HG02943 (cell line): ENCODE results near the gene CELA3B.
"Not testable (repeated sequence)": the region's sequence is repeated elsewhere in the genome, so short reads cannot be mapped to it uniquely, and the experiment has no call there.

Experiments used
- ATAC-seq: cut with Tn5 transposase; IDR thresholded peaks from one replicate; pipeline ENCODE4 v1.9.1; 2021; ENCODE audit warnings: mild to moderate bottlenecking, low read depth, moderate library complexity; ENCODE audit not compliant: unreplicated experiment

The CELA3B gene

GRCh38 chr1:21974699-21975098 is 2.1 kb upstream of the CELA3B start:
- not testable (repeated sequence) for ATAC-seq

- ATAC-seq = not testable (repeated sequence)
These were observed 1.5 kb upstream of the CELA3B start for GRCh38 chr1:21975296-21975695.

GRCh38 chr1:21978209-21978608 is 1.4 kb downstream of the CELA3B start:
- not testable (repeated sequence) for ATAC-seq

GRCh38 chr1:21980515-21981220 is 3.8 kb downstream of the CELA3B start:
- not testable (repeated sequence) for ATAC-seq

- not testable (repeated sequence) for ATAC-seq
These were observed 4.4 kb downstream of the CELA3B start for GRCh38 chr1:21981253-21981652.

GRCh38 chr1:21982122-21982521 is 5.3 kb downstream of the CELA3B start:
- ATAC-seq = not testable (repeated sequence)

GRCh38 chr1:21983539-21983938 is 6.7 kb downstream of the CELA3B start:
- ATAC-seq = not testable (repeated sequence)

GRCh38 chr1:21985893-21986292 is 9.1 kb downstream of the CELA3B start:
- not testable (repeated sequence) for ATAC-seq

GRCh38 chr1:21986386-21986785 is 9.6 kb downstream of the CELA3B start:
- not testable (repeated sequence) for ATAC-seq

GRCh38 chr1:21989672-21990393 is 13.0 kb downstream of the CELA3B start:
- ATAC-seq = not testable (repeated sequence)

GRCh38 chr1:21992186-21992585 is 15.4 kb downstream of the CELA3B start:
- not testable (repeated sequence) for ATAC-seq

- not testable (repeated sequence) for ATAC-seq
These were observed 17.9 kb downstream of the CELA3B start for GRCh38 chr1:21994716-21995115.

GRCh38 chr1:21996663-21996970 is 19.8 kb downstream of the CELA3B start:
- ATAC-seq = not testable (repeated sequence)

- not testable (repeated sequence) for ATAC-seq
These were observed 21.2 kb downstream of the CELA3B start for GRCh38 chr1:21997891-21998623.

GRCh38 chr1:21998624-21999294 is 21.9 kb downstream of the CELA3B start:
- not testable (repeated sequence) for ATAC-seq

GRCh38 chr1:21999645-22000044 is 22.8 kb downstream of the CELA3B start:
- not testable (repeated sequence) for ATAC-seq

- no peak for ATAC-seq
These were observed 24.6 kb downstream of the CELA3B start, which contains the start of gene CELA3A for GRCh38 chr1:22001409-22001808. Gene CELA3A, plus strand, starts transcription at chr1:22001657. Its CDS starts 18 bp downstream, at chr1:22001675.

GRCh38 chr1:22002461-22002860 is 25.6 kb downstream of the CELA3B start:
- ATAC-seq = not testable (repeated sequence)

GRCh38 chr1:22002875-22003274 is 26.1 kb downstream of the CELA3B start:
- ATAC-seq = not testable (repeated sequence)

GRCh38 chr1:22003959-22004358 is 27.1 kb downstream of the CELA3B start:
- not testable (repeated sequence) for ATAC-seq
